Adipocyte (in vitro differentiated cells): ENCODE data around the gene MUC16.

Experiments used
- DNase-seq: peaks from one replicate; pipeline ENCODE4 v3.0.0-alpha.2; 2015; ENCODE audit warnings: low read depth
- H3K27me3 ChIP-seq: replicated peaks from 2 replicates; pipeline ENCODE4 v1.7.0; 2013; ENCODE audit warnings: mild to moderate bottlenecking, low read length, moderate library complexity; ENCODE audit not compliant: control insufficient read depth, insufficient read depth
- H3K36me3 ChIP-seq: 2 replicates; pipeline ENCODE4 v1.7.0; 2013; ENCODE audit warnings: low read length, mild to moderate bottlenecking, moderate library complexity; ENCODE audit not compliant: control insufficient read depth, insufficient read depth, severe bottlenecking
- H3K4me1 ChIP-seq: 2 replicates; pipeline ENCODE4 v1.7.0; 2013; ENCODE audit warnings: mild to moderate bottlenecking, low read length, moderate library complexity; ENCODE audit not compliant: control insufficient read depth, insufficient read depth
- H3K4me3 ChIP-seq: 2 replicates; pipeline ENCODE4 v1.7.0; 2013; ENCODE audit warnings: mild to moderate bottlenecking, low read length, moderate library complexity
- H3K9ac ChIP-seq: 2 replicates; pipeline ENCODE4 v1.7.0; 2013; ENCODE audit warnings: mild to moderate bottlenecking, low read length, moderate library complexity
- H3K9me3 ChIP-seq: 2 replicates; pipeline ENCODE4 v1.7.0; 2013; ENCODE audit warnings: mild to moderate bottlenecking, low read length, moderate library complexity; ENCODE audit not compliant: control insufficient read depth

The MUC16 gene

DNA sequence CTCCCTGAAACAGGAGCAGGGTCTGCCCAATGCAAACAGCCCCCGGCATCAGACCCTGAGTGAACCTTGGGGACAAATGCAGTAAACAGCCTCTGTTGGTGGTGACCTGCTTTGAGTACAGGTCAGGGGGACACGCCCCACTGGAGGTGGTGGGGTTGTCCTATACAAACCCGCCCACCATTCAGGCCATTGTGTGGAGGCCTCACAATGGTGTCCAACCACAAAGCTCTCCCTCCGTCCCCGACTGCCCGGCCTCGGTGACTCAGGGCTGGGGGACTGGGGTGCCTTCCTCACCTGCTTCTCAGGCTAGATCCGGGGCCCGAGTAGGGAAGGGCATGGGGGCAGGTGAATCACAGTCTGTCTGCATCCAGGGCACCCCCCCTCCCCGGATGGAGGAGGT lies 1.5 kb downstream of the MUC16 start:
- H3K27me3 ChIP-seq = no peaks in the 10 kb centered on the region
- no peak overlapping the region for H3K4me3 ChIP-seq
- no peaks in the 10 kb centered on the region for H3K9me3 ChIP-seq
- DNase-seq = no peak
- H3K36me3 ChIP-seq = no peaks in the 10 kb centered on the region
- H3K4me1 ChIP-seq = no peaks in the 10 kb centered on the region
- no peak overlapping the region for H3K9ac ChIP-seq

DNA sequence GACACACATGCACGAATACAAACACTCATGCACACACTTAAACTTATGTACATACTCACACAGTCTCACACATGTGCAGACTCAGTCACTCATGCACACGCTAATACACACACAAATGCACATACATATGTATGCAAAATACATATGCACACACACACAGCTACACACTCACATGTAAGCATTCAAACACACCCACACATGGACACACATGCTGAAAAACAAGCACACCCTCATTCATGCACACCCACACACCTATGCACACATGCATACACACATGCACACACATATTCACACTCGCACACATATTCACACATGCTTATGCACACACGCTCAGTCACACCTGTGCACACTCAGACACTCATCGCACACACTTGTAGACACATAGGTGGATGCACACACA lies 9.3 kb downstream of the MUC16 start:
- Histone ChIP-seq H3K27me3 (no peaks in the 10 kb centered on the region), H3K9ac (no peak overlapping the region), H3K4me1 (no peaks in the 10 kb centered on the region), H3K9me3 (peaks cover 3% of the 10 kb centered on the region), H3K4me3 (no peak overlapping the region), H3K36me3 (no peaks in the 10 kb centered on the region)
- no peak for DNase-seq

DNA sequence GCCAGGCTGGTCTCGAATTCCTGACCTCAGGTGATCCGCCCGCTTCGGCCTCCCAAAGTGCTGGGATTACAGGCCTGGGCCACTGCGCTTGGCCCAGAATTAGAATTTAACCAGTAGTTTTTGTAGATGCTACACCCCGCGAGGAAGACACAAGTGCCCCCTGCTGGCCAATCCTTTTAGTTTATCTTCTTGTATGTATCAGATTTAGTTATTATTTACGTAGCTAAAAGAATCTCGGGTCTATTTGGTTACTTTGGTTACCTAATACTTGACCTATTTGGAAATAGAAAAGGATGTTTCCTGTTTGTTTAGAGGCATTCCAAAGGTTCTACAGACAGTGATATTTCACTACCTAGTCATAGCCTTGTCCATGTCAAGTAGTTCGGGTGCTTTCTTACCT lies 22.0 kb downstream of the MUC16 start:
- no peaks in the 10 kb centered on the region for H3K36me3 ChIP-seq
- peaks cover 5% of the 10 kb centered on the region for H3K9me3 ChIP-seq
- H3K27me3 ChIP-seq = no peaks in the 10 kb centered on the region
- H3K4me1 ChIP-seq = no peaks in the 10 kb centered on the region
- H3K9ac ChIP-seq = no peak overlapping the region
- no peak for DNase-seq
- no peak overlapping the region for H3K4me3 ChIP-seq

DNA sequence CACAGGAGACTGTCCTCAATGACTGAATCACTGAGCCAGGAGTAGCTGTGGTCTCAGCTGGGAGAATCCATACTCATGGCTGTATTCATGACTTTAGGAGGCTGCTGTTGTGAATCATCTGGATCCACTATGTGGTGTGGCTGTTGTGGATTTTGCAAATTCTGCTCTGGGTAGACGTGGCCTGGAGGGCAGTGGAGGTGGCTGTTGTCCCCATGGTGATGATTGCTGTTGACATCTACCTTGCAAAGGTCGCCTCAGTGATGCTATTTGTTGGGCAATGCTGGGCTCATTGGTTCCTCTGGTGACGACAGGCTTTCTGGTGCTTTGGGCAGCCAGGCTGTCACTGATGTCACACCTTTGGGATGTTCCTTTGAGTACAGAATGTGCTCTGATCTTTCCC lies 23.9 kb downstream of the MUC16 start:
- no peak for DNase-seq
- H3K9me3 ChIP-seq = peaks cover 5% of the 10 kb centered on the region
- no peak overlapping the region for H3K4me3 ChIP-seq
- H3K36me3 ChIP-seq = no peaks in the 10 kb centered on the region
- H3K9ac ChIP-seq = no peak overlapping the region
- H3K27me3 ChIP-seq = no peaks in the 10 kb centered on the region
- no peaks in the 10 kb centered on the region for H3K4me1 ChIP-seq

DNA sequence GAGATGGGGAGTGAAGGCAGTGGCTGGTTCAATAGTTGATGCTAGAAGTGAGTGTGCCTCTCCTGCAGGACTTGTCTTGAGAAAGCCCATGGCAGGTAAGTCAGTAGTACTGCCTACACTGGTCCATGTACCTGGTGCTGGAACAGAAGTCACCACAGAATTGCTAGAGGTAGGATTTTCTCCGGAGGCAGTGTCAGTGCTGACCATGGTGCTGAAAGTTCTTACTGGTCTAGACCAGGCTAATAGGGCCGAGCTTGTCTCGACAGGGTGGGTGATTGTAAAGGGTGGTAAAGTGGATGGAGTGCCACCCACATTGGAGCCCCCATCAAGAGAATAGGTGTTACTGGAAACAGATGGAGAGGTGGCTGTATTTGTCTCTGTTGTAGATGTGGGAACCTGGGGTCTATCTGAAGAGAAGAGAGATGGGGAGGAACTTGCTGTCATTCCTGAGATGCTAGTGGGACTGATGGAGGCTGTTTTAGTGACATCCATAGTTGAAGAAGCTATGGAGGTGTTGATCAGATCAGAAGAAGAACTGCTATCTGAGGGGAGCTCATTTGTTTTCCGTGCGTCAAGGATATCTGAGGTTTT lies 36.6 kb downstream of the MUC16 start:
- Histone ChIP-seq H3K4me1 (no peaks in the 10 kb centered on the region), H3K36me3 (no peaks in the 10 kb centered on the region), H3K27me3 (no peaks in the 10 kb centered on the region), H3K4me3 (no peak overlapping the region), H3K9me3 (peaks cover 3% of the 10 kb centered on the region), H3K9ac (no peak overlapping the region)
- DNase-seq = peak; percentile 5

DNA sequence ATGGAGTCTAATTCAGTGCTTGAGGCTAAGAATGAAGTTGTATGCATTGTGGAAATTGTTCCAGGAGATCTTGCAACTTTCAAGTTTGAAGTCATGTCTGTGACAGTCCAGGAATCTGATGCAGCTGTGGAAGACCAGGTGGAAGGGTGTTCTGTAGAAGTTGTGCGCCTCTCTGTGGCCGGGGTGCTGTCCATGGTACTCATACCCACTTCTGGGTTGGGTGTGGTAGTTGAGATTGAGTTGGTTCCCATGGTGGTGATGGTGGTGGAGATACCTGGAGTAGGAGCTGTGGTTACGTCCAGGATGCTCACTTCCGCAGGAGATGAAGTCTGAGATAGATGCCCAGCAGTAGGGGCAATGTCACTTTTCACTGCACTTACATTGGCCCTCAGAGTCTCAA lies 44.3 kb downstream of the MUC16 start:
- no peaks in the 10 kb centered on the region for H3K27me3 ChIP-seq
- H3K36me3 ChIP-seq = no peaks in the 10 kb centered on the region
- H3K4me1 ChIP-seq = no peaks in the 10 kb centered on the region
- no peak overlapping the region for H3K9ac ChIP-seq
- no peak for DNase-seq
- H3K4me3 ChIP-seq = no peak overlapping the region
- peaks cover 20% of the 10 kb centered on the region for H3K9me3 ChIP-seq
